Measurements from ENCODE around the gene POC1A.

Gene POC1A

GRCh38 chr3:52150860-52151259 is 3.4 kb downstream of the POC1A start:
- no peak for DNase-seq (ENCODE audit: low read depth)

- no peak for DNase-seq (ENCODE audit: low read depth)
These were observed 3.9 kb downstream of the POC1A start for GRCh38 chr3:52150357-52150756.

- no peak for DNase-seq (ENCODE audit: low read depth)
These were observed 4.5 kb downstream of the POC1A start for GRCh38 chr3:52149726-52150125.

DNA sequence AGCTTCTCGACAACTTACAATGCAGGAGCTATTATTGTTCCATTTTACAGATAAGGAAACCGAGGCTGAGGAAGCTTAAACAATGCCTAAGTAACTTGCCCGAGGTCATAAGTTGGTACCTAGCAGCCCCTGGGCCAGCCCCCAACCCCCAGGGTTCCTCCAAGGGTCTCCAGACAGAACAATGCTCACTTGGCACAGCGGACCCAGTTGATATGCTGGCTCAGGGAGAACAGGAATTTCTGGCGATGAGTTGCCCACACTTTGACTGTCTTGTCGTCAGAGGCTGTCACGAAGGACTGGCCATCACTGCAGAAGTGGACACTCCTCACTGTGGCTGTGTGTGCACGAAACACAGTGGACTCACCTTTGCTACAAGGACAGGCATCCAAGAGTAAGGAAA is 5.2 kb downstream of the POC1A start:
- no peak for DNase-seq (ENCODE audit: low read depth)

GRCh38 chr3:52147804-52148203 is 6.4 kb downstream of the POC1A start:
- DNase-seq (ENCODE audit: low read depth), result no peak

DNA sequence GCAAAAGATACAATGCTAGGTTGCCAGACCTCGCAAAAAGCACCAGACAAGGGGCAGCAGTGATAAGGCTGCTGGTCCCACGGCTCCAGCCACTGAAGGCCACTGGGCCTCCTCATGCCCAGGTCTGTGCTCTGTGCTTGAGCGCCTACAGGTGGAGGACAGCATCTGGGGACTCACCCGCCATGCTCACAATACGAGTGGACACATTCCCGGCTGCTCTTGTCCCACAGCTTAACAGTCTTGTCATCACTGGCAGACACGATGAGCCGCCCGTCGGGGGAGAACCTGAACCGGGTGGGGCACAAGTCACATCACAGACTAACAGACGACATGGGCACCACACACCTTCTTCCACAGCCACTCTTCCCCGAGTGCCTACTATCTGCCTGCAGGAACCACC is 7.4 kb downstream of the POC1A start:
- DNase-seq (ENCODE audit: low read depth), result no peak

- DNase-seq (ENCODE audit: low read depth), result no peak
These were observed 8.0 kb downstream of the POC1A start for GRCh38 chr3:52146189-52146588.

DNA sequence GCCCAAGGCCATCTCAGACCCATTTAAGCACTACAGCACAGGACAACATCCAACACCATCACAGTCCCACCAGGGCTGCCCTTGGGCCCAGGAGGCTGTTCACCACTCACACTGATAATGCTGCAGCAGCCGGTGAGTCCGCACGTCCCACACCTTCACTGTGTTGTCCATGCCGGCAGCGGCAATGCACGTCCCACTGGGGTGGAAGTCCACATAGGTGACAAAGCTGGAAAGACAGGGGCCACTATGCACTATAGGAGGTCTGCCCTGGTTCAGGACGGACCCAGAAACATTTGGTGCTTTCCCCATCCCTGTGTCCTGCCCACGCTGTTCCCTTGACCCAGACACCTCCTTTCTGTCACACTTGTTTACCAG is 8.5 kb downstream of the POC1A start:
- DNase-seq (ENCODE audit: low read depth), result no peak

GRCh38 chr3:52144796-52145735 is 9.2 kb downstream of the POC1A start:
- DNase-seq (ENCODE audit: low read depth), result no peak

DNA sequence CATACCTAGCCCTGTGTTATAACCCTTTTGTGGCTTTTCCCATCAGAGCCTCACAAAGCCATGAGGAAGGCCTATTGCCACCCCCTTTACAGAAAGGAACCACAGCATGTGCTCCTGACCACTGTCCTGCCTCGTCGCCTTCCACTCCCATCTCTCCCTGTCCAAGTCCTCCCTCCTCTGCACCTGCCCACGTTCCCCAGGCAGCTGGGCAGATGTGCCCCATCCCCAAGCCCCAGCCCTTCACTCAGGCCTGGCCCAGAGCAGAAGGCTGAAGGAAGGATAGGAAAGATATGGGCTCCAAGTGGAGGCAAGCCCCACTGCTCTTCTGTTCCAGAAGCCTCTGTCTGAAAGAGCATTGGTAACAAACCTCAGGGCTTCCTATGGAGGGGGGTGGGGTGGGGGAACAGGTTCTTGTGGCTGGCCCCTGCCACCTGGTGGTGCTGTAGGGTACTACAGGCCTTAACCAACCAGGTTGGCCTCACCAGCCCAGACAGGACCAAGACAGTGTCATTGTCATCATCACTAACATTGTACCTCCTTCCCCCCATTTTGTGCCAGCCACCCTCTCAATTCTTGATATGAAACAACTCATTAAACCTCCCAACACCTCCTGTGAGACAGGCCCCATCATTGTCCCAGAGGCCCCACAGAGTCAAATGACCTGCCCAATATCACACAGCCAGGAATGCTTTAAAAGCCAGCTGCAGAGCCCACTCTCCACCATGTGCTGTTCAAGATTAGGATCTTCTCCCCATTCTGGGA is 10.0 kb downstream of the POC1A start:
- peak; percentile 81 for DNase-seq (ENCODE audit: low read depth)

DNA sequence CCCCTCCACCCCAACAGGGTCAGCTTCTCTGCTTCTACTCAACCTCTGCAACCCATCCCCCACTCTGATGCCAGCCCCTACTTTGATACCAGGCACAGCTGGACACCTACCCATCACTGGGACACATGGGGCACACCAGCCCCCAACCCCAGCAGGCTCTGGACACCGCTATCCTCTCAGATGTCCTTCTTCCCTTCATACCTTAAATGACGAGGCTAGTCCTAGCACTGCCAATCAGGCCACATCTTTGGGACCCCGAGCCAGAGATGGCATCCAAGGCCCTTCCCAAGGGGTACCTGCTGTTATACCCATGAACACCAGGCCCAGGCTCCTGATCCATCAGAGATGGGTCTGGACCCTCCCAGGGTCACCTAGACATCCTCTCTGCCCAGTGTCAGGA is 10.6 kb downstream of the POC1A start:
- no peak for DNase-seq (ENCODE audit: low read depth)

DNA sequence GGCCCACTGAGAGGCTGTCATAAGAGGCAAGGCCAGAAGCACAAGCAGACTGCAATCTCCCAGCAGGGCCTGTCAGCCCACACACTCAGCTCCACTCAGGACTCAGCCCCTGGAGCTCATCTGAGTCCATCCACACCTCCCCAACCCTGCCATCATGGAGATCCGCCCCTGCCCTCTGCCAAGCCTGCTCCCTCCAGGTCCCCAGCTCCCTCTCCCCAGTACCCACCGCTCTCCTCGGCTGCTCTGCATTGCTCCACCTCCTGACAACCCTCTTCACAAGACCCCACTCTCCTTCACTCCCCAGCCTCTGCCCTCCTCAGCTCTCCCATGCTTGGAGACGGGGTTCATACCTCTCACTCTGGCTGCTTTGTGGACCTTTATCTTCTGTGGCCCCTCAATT is 11.1 kb downstream of the POC1A start:
- no peak for DNase-seq (ENCODE audit: low read depth)

- no peak for DNase-seq (ENCODE audit: low read depth)
These were observed 12.5 kb downstream of the POC1A start for GRCh38 chr3:52141751-52142150.

GRCh38 chr3:52140769-52141168 is 13.5 kb downstream of the POC1A start:
- DNase-seq (ENCODE audit: low read depth), result no peak

DNA sequence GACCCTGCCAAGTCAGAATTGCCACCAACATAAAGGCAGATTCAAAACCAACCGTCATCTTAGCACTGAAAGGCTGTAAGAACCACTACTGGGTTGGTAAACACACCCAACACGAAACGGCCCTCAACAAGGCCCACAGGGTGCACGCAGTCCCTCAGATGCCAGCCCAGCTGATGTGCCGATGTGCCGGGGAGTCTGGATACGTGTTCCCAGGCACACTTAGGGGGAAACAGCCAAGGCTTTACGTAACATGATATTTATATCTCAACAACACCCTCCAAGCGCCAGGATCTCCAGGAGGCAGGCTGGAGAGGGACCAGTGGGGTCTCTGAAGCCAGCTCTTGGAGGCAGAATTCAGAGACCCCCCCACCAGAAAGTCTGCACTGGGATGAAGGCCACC is 14.2 kb downstream of the POC1A start:
- no peak for DNase-seq (ENCODE audit: low read depth)

DNA sequence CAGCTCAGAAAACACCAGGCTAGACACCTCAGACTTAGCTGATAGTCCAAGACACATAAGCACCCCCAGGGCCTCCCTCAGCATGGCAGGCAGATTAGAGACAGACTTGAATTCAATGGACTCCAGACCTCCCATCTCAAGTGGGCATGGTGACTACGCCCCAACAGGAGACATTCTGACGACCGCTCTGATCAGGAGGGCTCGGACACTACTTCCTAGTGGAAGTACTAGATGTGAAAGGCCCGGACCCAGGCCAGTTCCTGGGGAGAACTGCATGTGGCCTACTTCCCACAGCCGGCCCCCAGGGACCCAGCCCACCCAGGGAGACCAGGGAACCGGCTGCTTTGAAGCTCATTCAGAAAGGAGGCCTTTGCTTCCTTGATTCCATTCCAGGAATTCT is 16.9 kb downstream of the POC1A start:
- DNase-seq (ENCODE audit: low read depth), result no peak

DNA sequence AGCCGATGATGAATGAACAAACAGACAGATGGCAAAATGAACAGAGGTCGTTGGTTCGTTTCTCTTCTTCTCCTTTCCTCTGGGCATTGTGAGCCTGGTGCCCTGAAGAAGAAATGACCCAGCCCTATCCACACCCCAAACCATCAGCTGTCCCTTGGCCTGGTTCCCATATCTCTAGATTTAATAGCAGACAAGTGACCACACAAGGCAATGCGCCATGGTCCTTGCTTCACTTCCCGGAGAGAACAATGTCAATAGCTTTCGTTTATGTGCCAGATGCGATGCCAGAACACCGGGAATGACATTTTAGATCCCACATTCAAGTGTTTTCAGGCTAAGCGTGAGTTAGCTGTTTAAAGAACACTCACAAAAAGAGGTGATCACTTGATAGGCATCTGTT is 17.7 kb downstream of the POC1A start:
- no peak for DNase-seq (ENCODE audit: low read depth)

GRCh38 chr3:52135332-52135731 is 18.9 kb downstream of the POC1A start:
- DNase-seq (ENCODE audit: low read depth), result no peak

DNA sequence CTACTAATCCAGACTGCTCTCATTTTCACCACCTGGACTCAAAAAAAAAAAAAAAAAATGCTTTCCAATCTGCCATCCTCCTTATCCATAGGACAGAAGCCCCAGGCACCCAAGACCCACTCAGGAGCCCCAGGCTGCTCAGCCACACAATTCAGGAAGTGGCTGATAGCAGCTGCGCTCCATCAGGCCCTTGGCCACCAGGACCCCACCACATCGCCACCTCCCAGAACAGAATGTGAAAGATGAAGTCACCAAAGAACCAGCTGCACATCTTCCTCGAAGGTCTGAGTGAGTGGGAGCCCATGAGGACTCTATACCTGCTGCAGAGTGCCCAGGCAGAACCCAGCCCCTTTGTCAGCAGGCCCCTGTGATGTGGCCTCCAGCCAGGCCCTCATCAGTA is 19.5 kb downstream of the POC1A start:
- DNase-seq (ENCODE audit: low read depth), result no peak

DNA sequence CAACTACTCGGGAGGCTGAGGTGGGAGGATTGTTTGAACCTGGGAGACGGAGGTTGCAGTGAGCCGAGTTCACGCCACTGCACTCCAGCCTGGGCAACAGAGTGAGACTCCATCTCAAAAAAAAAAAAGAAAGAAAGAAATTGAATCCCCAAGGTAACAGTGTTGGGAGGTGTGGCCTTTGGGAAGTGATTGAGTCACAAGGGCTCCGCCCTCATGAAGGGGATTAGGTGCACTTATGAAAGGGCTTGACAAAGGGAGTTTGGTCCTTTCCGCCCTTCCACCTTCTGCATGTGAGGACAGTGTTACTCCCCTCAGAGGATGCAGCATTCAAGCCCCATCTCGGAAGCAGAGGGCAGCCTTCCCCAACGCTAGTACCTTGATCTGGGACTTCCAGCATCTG is 21.3 kb downstream of the POC1A start:
- DNase-seq (ENCODE audit: low read depth), result no peak

GRCh38 chr3:52132041-52132440 is 22.2 kb downstream of the POC1A start:
- no peak for DNase-seq (ENCODE audit: low read depth)

DNA sequence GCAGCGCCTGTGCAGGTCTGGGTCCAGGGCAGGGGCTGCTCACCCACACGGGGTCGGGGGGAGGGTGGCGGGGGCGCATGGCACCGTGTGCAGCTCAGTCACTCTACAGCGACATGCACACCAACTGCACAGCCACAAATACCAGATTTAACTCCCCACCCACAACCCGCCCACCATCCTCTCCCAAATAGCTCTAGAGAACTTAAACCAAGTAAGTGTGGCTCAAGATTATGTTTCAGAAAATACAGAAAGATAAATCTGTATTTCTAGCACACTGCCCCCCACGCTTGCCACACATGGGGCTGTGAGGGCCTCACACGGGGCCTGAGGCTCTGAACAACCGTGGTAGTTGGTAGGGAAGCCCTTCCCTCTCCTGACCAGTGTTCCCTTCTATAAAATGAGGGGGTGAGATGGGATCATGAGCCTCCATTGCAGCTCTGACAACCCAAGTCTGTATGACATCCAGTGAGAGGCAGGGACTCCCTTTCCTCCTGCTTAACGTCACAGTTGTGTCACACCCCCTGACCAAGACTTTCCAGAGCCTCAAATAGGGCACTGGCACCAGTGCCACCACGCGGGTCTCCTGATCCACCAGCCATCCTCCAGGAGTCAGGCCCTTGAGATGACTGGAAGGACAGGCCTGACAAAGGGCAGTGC is 23.1 kb downstream of the POC1A start:
- DNase-seq (ENCODE audit: low read depth), result no peak

GRCh38 chr3:52128118-52128683 is 26.0 kb downstream of the POC1A start:
- DNase-seq (ENCODE audit: low read depth), result no peak

Data from activated T-cell treated with anti-CD3 and anti-CD28 coated beads for 24 hours (primary cell).